Cortex of kidney (tissue), 1 donor: ENCODE results near the gene DISC1.
"Not testable (repeated sequence)": the region's sequence is repeated elsewhere in the genome, so short reads cannot be mapped to it uniquely, and the experiment has no call there.

ENCODE experiments used
- DNase-seq: peaks from one replicate; lab custom pipeline; 2025; lab: John Stamatoyannopoulos, UW

The DISC1 gene

GRCh38 chr1:231887166-231887565 is 260.6 kb downstream of the DISC1 start:
- DNase-seq, result no peak

- no peak for DNase-seq
These were observed 261.3 kb downstream of the DISC1 start for GRCh38 chr1:231887866-231888265.

GRCh38 chr1:231890791-231891190 is 264.2 kb downstream of the DISC1 start:
- DNase-seq, result no peak

GRCh38 chr1:231893400-231894102 is 267.0 kb downstream of the DISC1 start:
- DNase-seq, result no peak

- DNase-seq, result no peak
These were observed 270.2 kb downstream of the DISC1 start for GRCh38 chr1:231896806-231897205.

GRCh38 chr1:231899046-231899445 is 272.5 kb downstream of the DISC1 start:
- DNase-seq, result no peak

GRCh38 chr1:231899713-231900435 is 273.3 kb downstream of the DISC1 start:
- no peak for DNase-seq

GRCh38 chr1:231903586-231904081 is 277.0 kb downstream of the DISC1 start:
- no peak for DNase-seq

GRCh38 chr1:231907310-231907709 is 280.7 kb downstream of the DISC1 start:
- not testable (repeated sequence) for DNase-seq

GRCh38 chr1:231913493-231913892 is 286.9 kb downstream of the DISC1 start:
- DNase-seq, result no peak

- no peak for DNase-seq
These were observed 291.8 kb downstream of the DISC1 start for GRCh38 chr1:231918239-231919015.

- no peak for DNase-seq
These were observed 292.8 kb downstream of the DISC1 start for GRCh38 chr1:231919239-231919885.

GRCh38 chr1:231919886-231920285 is 293.3 kb downstream of the DISC1 start:
- DNase-seq, result no peak

GRCh38 chr1:231921646-231922345 is 295.2 kb downstream of the DISC1 start:
- no peak for DNase-seq

GRCh38 chr1:231923491-231924041 is 297.0 kb downstream of the DISC1 start:
- no peak for DNase-seq

GRCh38 chr1:231924180-231924579 is 297.6 kb downstream of the DISC1 start:
- DNase-seq, result no peak

GRCh38 chr1:231925864-231926263 is 299.3 kb downstream of the DISC1 start:
- DNase-seq, result no peak

GRCh38 chr1:231926340-231926739 is 299.8 kb downstream of the DISC1 start:
- DNase-seq, result no peak

GRCh38 chr1:231926933-231927332 is 300.3 kb downstream of the DISC1 start:
- DNase-seq, result no peak

GRCh38 chr1:231927431-231927830 is 300.8 kb downstream of the DISC1 start:
- no peak for DNase-seq

GRCh38 chr1:231929311-231929710 is 302.7 kb downstream of the DISC1 start:
- DNase-seq, result no peak
